ENCODE data around the gene CFAP100.

Gene CFAP100

GRCh38 chr3:126484148-126484547 is 89.4 kb downstream of the CFAP100 start:
- DNase-seq, result no peak

GRCh38 chr3:126484662-126485061 is 90.0 kb downstream of the CFAP100 start:
- no peak for DNase-seq

GRCh38 chr3:126485176-126485897 is 90.6 kb downstream of the CFAP100 start:
- DNase-seq, result no peak

GRCh38 chr3:126485956-126486355 is 91.2 kb downstream of the CFAP100 start:
- no peak for DNase-seq

Data from activated gamma-delta T cell treated with Interleukin-2 at 50 U/mL for 16 hours (primary cell).